Hepatocyte (in vitro differentiated cells): ENCODE measurements around the gene DENND1A. TPM values are rescaled to one million over a fixed set of nuclear protein-coding genes. Genes with fewer than 3 reads are reported as not detected.

Experiments used
- DNase-seq: peaks from one replicate; pipeline ENCODE4 v3.0.0-alpha.2; 2016; ENCODE audit warnings: low spot score
- H2AFZ ChIP-seq: fragments of 200-600 bp; sonication (generic); 2 replicates; pipeline ENCODE4 v1.6.0; 2016; ENCODE audit warnings: antibody characterized with exemption, mild to moderate bottlenecking
- H3K27ac ChIP-seq: fragments of 200-600 bp; sonication (generic); 2 replicates; pipeline ENCODE4 v1.5.1; 2016; ENCODE audit warnings: mild to moderate bottlenecking
- H3K27me3 ChIP-seq: fragments of 200-600 bp; sonication (generic); 2 replicates; pipeline ENCODE4 v1.6.1; 2016
- H3K36me3 ChIP-seq: fragments of 200-600 bp; sonication (generic); replicated peaks from 2 replicates; pipeline ENCODE4 v1.5.1; 2016; ENCODE audit warnings: low read depth; ENCODE audit not compliant: insufficient read depth
- H3K4me1 ChIP-seq: fragments of 200-600 bp; sonication (generic); 2 replicates; pipeline ENCODE4 v1.5.1; 2016; ENCODE audit warnings: mild to moderate bottlenecking, moderate library complexity; ENCODE audit not compliant: insufficient read depth
- H3K4me2 ChIP-seq: fragments of 200-600 bp; sonication (generic); 2 replicates; pipeline ENCODE4 v1.6.0; 2016
- H3K4me3 ChIP-seq: fragments of 200-600 bp; sonication (generic); 2 replicates; pipeline ENCODE4 v1.5.1; 2016; ENCODE audit warnings: mild to moderate bottlenecking
- H3K79me2 ChIP-seq: fragments of 200-600 bp; sonication (generic); 2 replicates; pipeline ENCODE4 v1.6.0; 2017; ENCODE audit warnings: mild to moderate bottlenecking
- H3K9me2 ChIP-seq: fragments of 200-600 bp; sonication (generic); replicated peaks from 2 replicates; pipeline ENCODE4 v1.6.0; 2017; ENCODE audit warnings: mild to moderate bottlenecking; ENCODE audit not compliant: insufficient read depth
- H3K9me3 ChIP-seq: fragments of 200-600 bp; sonication (generic); 2 replicates; pipeline ENCODE4 v1.5.1; 2016; ENCODE audit warnings: low read depth, mild to moderate bottlenecking
- H4K20me1 ChIP-seq: fragments of 200-600 bp; sonication (generic); 2 replicates; pipeline ENCODE4 v1.6.0; 2016; ENCODE audit warnings: mild to moderate bottlenecking; ENCODE audit not compliant: insufficient read depth, poor library complexity, severe bottlenecking
- CTCF ChIP-seq: fragments of 200-600 bp; sonication (generic); IDR thresholded peaks from 2 replicates; pipeline ENCODE4 v1.5.1; 2016; ENCODE audit warnings: antibody characterized with exemption, mild to moderate bottlenecking; ENCODE audit not compliant: poor library complexity
- EZH2 ChIP-seq: fragments of 200-600 bp; sonication (generic); IDR thresholded peaks from 2 replicates; pipeline ENCODE4 v1.6.1; 2016; ENCODE audit warnings: antibody characterized with exemption, mild to moderate bottlenecking, borderline replicate concordance
- EZH2phosphoT487 ChIP-seq: fragments of 200-600 bp; sonication (generic); IDR thresholded peaks from one replicate; pipeline ENCODE4 v1.6.1; 2018; ENCODE audit warnings: antibody characterized with exemption, mild to moderate bottlenecking, low read depth, moderate library complexity; ENCODE audit not compliant: unreplicated experiment, severe bottlenecking
- WGBS: methylation state at CpG from one replicate; pipeline ENCODE4 v1.1.6; 2016; ENCODE audit warnings: low lambda C conversion rate; ENCODE audit errors: missing lambda C conversion rate; 5-methylcytosine and 5-hydroxymethylcytosine counted together
- polyA plus RNA-seq: library from polyadenylated mRNA; unstranded; fragments of >200 nt; fragmentation: Nextera tagmentation; extraction: Ambion mirVana; gene quantifications from 2 replicates; pipeline ENCODE4 v1.2.1, GENCODE V29; 2016
- total RNA-seq: library from RNA; depleted of rRNA; stranded (reverse); fragments of >200 nt; gene quantifications from 2 replicates; pipeline ENCODE4 v1.2.3, GENCODE V29; 2014

DENND1A gene
- total and polyA plus RNA-seq, 2 experiments from 2014 or later = 24.0 to 28.9 TPM

GRCh38 chr9:123371228-123371584 is 558.7 kb downstream of the DENND1A start:
- Histone ChIP-seq H3K27ac (no peak overlapping the region), H2AFZ (no peak overlapping the region), H3K9me2 (no peaks in the 10 kb centered on the region), H3K9me3 (no peaks in the 10 kb centered on the region), H3K27me3 (peaks cover 26% of the 10 kb centered on the region), H3K4me2 (no peak overlapping the region), H3K36me3 (no peaks in the 10 kb centered on the region), H3K4me1 (peaks cover 27% of the 10 kb centered on the region), H3K4me3 (no peak overlapping the region), H4K20me1 (no peaks in the 10 kb centered on the region), H3K79me2 (no peaks in the 10 kb centered on the region)
- TF ChIP-seq EZH2phosphoT487 (no peak), EZH2 (no peak), CTCF (no peak)
- 89% methylated on average over 18 of the region's 18 CpGs for WGBS
- DNase-seq = no peak

GRCh38 chr9:123370526-123371227 is 559.2 kb downstream of the DENND1A start:
- no peak overlapping the region for H2AFZ ChIP-seq
- H3K27ac ChIP-seq = no peak overlapping the region
- no peaks in the 10 kb centered on the region for H3K9me2 ChIP-seq
- no peak overlapping the region for H3K4me2 ChIP-seq
- peaks cover 22% of the 10 kb centered on the region for H3K4me1 ChIP-seq
- no peaks in the 10 kb centered on the region for H3K9me3 ChIP-seq
- no peaks in the 10 kb centered on the region for H4K20me1 ChIP-seq
- H3K4me3 ChIP-seq = no peak overlapping the region
- H3K79me2 ChIP-seq = no peaks in the 10 kb centered on the region
- no peak for DNase-seq
- 94% methylated on average over 29 of the region's 29 CpGs for WGBS
- no peaks in the 10 kb centered on the region for H3K36me3 ChIP-seq
- peaks cover 26% of the 10 kb centered on the region for H3K27me3 ChIP-seq
- TF ChIP-seq CTCF (no peak), EZH2 (no peak), EZH2phosphoT487 (no peak)

- Histone ChIP-seq H2AFZ (no peak overlapping the region), H3K79me2 (no peaks in the 10 kb centered on the region), H3K27ac (no peak overlapping the region), H3K4me1 (peaks cover 16% of the 10 kb centered on the region), H4K20me1 (no peaks in the 10 kb centered on the region), H3K4me3 (no peak overlapping the region), H3K9me2 (no peaks in the 10 kb centered on the region), H3K4me2 (no peak overlapping the region), H3K36me3 (no peaks in the 10 kb centered on the region), H3K27me3 (peaks cover 26% of the 10 kb centered on the region), H3K9me3 (no peaks in the 10 kb centered on the region)
- DNase-seq = no peak
- 98% methylated on average over 13 of the region's 13 CpGs for WGBS
- TF ChIP-seq EZH2phosphoT487 (no peak), EZH2 (no peak), CTCF (no peak)
Measured at GRCh38 chr9:123370108-123370507, 559.8 kb downstream of the DENND1A start.

- Histone ChIP-seq H3K4me1 (peaks cover 8% of the 10 kb centered on the region), H2AFZ (no peak overlapping the region), H3K36me3 (no peaks in the 10 kb centered on the region), H3K4me3 (no peak overlapping the region), H3K9me2 (no peaks in the 10 kb centered on the region), H3K79me2 (no peaks in the 10 kb centered on the region), H3K27me3 (peaks cover 24% of the 10 kb centered on the region), H4K20me1 (no peaks in the 10 kb centered on the region), H3K9me3 (no peaks in the 10 kb centered on the region), H3K4me2 (no peak overlapping the region), H3K27ac (no peak overlapping the region)
- WGBS = 63% methylated on average over 3 of the region's 3 CpGs
- DNase-seq = no peak
- TF ChIP-seq CTCF (no peak), EZH2phosphoT487 (no peak), EZH2 (no peak)
Measured at GRCh38 chr9:123369296-123369695, 560.6 kb downstream of the DENND1A start.
